ENCODE data around the gene CCDC15. TPM values are rescaled to one million over a fixed set of nuclear protein-coding genes. Genes with fewer than 3 reads are reported as not detected.

Gene CCDC15
- total RNA-seq, 1 donor from 2014 or later: 3.1 TPM

- no peak within 1 kb of the TSS for H3K4me3 Mint-ChIP-seq
- no peak for TF ChIP-seq CTCF (IDR thresholded peaks at IDR 0.05; ENCODE audit: unreplicated experiment)
- H3K36me3 Mint-ChIP-seq: no peaks in the 10 kb centered on the region
- H3K9me3 Mint-ChIP-seq: peaks cover 13% of the 10 kb centered on the region
- no peaks in the 10 kb centered on the region for H3K4me1 Mint-ChIP-seq
- H3K27ac Mint-ChIP-seq: no peak within 1 kb of the TSS
- DNase-seq (ENCODE audit: low spot score in 2 of 2, unreplicated experiment in 2 of 2): no peak
- peaks cover 71% of the 10 kb centered on the region for H3K27me3 Mint-ChIP-seq (ENCODE audit: low read depth)
These were observed 35.1 kb upstream of the CCDC15 start, which contains the start of gene HEPN1 for GRCh38 chr11:124918950-124919349. TSS of gene HEPN1 (plus strand) at chr11:124919250.

- no peak for TF ChIP-seq CTCF (IDR thresholded peaks at IDR 0.05; ENCODE audit: unreplicated experiment)
- Mint-ChIP-seq H3K4me1 (no peaks in the 10 kb centered on the region), H3K36me3 (no peaks in the 10 kb centered on the region), H3K4me3 (no peak overlapping the region), H3K27me3 (ENCODE audit: low read depth) (peaks cover 78% of the 10 kb centered on the region), H3K9me3 (peaks cover 7% of the 10 kb centered on the region), H3K27ac (no peak overlapping the region)
- no peak for DNase-seq (ENCODE audit: low spot score in 2 of 2, unreplicated experiment in 2 of 2)
These were observed 34.1 kb upstream of the CCDC15 start for GRCh38 chr11:124919898-124920297.

- peaks cover 3% of the 10 kb centered on the region for H3K9me3 Mint-ChIP-seq
- no peaks in the 10 kb centered on the region for H3K4me1 Mint-ChIP-seq
- no peaks in the 10 kb centered on the region for H3K36me3 Mint-ChIP-seq
- peaks cover 78% of the 10 kb centered on the region for H3K27me3 Mint-ChIP-seq (ENCODE audit: low read depth)
- no peak for DNase-seq (ENCODE audit: low spot score in 2 of 2, unreplicated experiment in 2 of 2)
- H3K4me3 Mint-ChIP-seq: peak overlapping the region; percentile 55
- no peak for TF ChIP-seq CTCF (IDR thresholded peaks at IDR 0.05; ENCODE audit: unreplicated experiment)
- no peak overlapping the region for H3K27ac Mint-ChIP-seq
These were observed 33.6 kb upstream of the CCDC15 start for GRCh38 chr11:124920356-124920755.

GRCh38 chr11:124920870-124921609 lies 33.0 kb upstream of the CCDC15 start:
- TF ChIP-seq CTCF (IDR thresholded peaks at IDR 0.05; ENCODE audit: unreplicated experiment): no peak
- Mint-ChIP-seq H3K27me3 (ENCODE audit: low read depth) (peaks cover 73% of the 10 kb centered on the region), H3K27ac (peak overlapping the region; percentile 19)

DNA sequence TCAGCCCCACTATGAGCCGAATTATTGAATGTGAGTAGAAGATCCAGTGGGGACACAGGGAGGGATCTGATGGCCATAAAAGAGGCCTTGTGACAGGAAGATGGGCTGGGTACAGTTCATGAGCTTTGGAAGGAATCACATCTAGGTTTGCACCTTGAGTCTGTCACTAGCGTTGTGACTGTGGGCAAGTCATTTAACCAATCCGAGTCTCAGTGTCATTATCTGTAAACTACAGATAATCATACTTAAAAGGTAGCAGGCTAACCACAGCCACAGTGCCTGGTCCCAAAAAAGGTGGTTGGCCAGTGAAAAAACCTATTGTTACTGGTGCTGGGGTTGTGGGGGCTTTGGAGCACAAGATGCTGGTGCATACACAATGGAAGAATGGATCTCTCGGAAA lies 31.2 kb upstream of the CCDC15 start:
- Mint-ChIP-seq H3K27me3 (ENCODE audit: low read depth) (peaks cover 60% of the 10 kb centered on the region), H3K4me3 (no peak overlapping the region), H3K27ac (no peak overlapping the region), H3K36me3 (no peaks in the 10 kb centered on the region), H3K4me1 (no peaks in the 10 kb centered on the region), H3K9me3 (no peaks in the 10 kb centered on the region)
- TF ChIP-seq CTCF (IDR thresholded peaks at IDR 0.05; ENCODE audit: unreplicated experiment): no peak
- DNase-seq (ENCODE audit: low spot score in 2 of 2, unreplicated experiment in 2 of 2): no peak

More at GRCh38 chr11:124920870-124921609, 33.0 kb upstream of the CCDC15 start:
- Mint-ChIP-seq H3K4me1 (no peaks in the 10 kb centered on the region), H3K4me3 (peak overlapping the region; percentile 55), H3K9me3 (no peaks in the 10 kb centered on the region), H3K36me3 (no peaks in the 10 kb centered on the region)
- peak; percentile 63 to 81 for DNase-seq (ENCODE audit: low spot score in 2 of 2, unreplicated experiment in 2 of 2)

Measured in mesothelial cell of epicardium (in vitro differentiated cells).